Medulla oblongata (tissue), 1 donor: ENCODE data around the gene CLCN7.
"Not testable (repeated sequence)": the region's sequence is repeated elsewhere in the genome, so short reads cannot be mapped to it uniquely, and the experiment has no call there.

Experiments used
- DNase-seq: peaks from one replicate; pipeline ENCODE4 v3.0.0-alpha.2; 2015; ENCODE audit errors: extremely low spot score

CLCN7 gene

DNA sequence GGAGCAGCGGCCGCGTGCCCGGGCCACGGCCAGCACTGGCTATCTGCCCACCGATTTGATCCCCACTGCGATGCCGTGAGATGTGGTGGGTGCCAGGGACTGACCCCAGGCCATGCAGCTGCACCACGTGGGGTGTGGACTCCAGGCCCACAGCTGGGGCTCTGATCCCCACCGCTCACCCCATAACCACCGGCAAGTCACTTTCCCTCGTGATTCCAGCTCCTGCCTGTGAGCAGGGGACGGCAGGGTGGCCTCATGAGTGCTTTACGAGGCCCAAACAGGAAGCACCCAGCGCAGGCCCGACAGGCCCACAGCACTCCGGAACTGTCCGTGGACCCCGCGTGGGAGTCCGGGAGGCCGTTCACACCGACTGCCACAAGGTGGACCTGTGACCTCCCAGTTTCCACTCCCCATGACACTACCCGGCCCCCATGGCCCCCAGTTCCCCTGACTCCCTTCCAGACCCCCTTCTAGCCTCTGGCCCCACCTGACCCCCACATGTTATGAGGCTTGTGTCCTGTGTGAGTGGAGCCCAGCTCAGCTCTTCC lies 13.3 kb upstream of the CLCN7 start:
- DNase-seq: no peak

DNA sequence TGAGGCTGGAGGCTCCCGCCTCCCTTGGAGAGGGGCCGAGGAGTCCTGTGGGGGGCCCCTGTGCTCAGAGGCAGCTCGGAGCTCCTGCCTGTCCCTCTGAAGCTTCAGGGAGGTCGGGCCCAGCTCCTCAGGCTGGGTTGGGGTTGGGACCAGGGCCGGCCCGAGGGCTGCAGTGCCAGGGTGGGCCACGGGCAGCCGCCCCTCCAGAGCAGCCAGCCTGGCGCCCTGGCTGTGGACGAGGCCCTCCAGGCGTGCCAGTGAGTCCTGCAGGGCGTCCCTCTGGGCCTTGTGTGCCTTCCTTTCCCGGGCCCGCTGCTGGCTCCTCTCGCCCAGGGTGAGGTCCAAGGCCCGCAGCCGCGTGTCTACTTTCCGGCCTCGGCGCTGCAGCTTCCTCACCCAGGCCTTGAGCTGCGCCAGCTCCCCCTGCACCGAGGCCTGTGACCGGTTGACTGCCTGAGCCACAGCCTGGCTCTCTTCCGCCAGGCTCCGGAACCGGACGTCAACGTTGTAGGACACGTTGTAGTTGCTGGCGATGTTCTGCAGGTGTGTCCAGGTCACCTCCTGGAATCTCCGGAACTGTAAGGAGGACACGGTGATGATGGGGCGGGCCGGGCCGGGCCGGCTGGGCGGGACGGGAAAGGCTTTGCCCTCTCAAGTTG lies 12.7 kb upstream of the CLCN7 start:
- no peak for DNase-seq

DNA sequence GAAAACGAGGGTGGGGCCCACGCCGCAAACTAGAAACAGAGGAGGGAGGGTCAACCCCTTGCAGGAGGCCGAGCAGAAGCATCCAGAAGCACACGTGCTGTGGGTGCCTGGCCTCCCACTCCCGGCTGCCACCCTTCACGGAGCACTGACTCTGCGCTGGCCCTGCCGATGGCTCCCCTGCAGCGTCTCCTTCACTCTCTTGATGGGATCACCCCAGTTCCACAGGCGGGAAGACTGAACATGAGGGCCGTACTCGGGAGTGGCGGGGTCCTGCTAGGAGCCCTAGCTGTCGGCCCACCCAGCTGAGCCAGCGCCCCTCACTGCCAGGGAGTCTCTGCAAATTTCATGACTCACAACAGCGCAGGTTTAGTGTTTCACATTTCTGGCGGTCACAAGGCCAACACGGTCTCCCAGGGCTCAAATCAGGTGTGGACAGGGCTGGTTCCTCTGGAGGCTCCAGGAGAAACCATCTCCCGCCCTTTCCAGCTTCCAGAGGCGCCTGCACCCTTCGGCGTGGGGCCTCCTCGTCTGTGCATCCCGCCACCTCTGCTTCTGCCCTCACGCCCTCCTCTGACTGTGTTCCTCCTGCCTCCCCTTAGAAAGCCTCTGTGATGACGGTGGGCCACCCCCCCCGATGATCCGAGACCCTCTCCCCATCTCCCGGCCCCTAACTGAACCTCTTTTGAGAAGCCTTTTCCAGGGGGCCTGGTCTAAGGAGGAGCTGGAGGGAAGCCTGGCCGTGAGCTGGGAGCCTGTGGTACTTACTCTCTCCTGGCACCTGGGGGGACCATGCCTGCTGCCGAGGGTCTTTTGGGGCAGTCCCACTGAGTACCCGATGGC lies 11.9 kb upstream of the CLCN7 start:
- no peak for DNase-seq

DNA sequence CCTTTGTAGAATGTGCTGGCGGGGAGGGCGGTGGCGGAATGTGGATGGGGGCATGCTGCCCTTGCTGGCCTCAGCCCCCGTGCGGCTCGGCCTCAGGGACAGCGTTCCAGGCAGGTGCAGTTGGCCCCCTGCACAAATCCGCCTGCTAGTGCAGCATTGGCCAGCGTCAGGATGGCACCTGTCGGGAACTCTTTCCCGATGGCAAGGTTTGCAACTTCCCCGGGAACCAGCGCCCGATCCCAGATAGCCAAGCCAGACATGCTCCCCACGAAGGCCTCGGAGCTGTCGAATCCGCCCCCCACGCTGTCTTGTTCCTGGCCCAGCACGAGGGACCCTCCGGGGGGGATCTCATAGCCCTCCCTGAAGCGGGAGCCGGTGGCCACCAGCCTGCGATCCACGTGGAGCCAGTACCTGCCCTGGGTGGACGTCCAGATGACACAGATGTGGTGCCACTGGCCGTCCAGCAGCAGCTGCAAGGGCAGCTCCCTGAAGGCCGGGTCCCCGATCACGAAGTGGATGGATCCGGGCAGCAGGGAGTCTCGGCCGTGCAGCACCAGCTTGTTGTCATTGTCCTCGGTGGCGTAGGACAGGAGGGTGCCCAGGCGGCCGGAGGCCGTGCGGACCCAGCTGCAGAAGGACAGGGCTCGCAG lies 11.1 kb upstream of the CLCN7 start:
- no peak for DNase-seq

DNA sequence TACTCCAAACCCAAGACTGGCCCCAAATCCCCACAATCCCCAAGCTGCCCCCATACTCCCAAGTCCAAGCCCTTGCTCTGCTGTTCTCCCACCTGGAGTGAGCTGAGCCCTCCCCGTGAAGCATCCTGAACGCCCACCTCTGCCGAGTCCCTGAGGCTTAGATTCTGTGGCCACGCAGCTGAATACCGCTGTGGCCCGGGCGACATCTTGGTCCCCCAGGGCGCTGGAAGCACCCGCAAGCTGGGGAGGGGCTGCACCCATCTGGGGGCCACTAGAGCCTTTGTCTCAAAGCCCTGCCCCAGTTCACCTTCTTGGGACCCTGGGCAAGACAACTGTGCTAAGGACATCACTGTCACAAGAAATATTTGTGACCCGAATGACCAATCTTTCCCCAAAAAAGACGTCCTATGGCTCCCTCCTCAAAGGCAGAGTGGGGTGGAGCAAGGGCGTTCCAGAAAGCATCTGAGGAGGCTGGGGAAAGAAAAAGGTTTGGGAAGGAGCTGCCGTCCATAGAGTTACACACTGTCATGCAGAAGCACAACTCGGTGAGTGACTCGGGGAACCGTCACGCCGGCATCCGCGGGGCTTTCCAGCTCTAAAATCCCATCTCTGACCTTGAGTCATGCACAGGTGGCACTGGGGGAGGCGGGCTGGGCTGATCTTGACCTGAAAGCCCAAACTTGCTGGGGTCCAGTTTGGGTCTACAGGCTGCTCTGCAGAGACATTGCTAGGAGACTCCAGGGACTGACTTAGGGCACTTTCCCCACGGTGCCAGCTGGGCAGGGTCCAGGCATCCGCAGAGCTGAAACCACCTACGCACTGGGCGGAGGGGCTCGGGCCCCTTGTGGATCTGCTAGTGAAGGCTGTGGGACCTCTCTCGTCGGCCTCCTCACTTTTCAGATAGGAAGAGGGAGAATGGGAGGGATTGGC lies 7.3 kb upstream of the CLCN7 start:
- no peak for DNase-seq

DNA sequence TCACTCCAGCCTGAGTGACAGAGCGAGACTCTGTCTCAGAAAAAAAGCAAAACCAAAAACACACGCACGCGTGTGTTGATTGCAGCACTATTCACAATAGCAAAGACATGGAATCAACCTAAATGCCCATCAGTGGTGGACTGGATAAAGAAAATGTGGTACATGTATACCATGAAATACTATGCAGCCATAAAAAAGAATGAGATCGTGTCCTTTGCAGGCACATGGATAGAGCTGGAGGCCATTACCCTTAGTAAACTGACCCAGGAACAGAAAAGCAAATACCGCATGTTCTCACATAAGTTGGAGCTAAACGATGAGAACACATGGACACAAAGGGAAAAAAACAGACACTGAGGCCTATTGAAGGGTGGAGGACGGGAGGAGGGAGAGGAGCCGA lies 4.1 kb upstream of the CLCN7 start:
- not testable (repeated sequence) for DNase-seq

DNA sequence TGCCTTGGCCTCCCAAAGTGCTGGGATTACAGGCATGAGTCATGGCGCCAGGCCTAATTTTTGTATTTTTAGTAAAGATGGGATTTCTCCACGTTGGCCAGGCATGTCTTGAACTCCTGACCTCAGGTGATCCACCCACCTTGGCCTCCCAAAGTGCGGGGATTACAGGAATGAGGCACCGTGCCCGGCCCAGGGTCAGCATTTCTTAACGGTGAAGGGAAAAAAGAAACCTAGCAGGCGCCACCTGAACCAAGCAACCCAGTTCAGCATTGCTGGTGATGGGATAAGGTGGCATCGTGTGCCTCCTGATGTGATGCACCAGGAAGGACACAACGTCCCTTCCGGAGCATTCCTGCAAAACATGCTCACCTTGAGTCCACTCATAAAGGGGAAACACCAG lies 2.2 kb upstream of the CLCN7 start:
- DNase-seq: no peak

DNA sequence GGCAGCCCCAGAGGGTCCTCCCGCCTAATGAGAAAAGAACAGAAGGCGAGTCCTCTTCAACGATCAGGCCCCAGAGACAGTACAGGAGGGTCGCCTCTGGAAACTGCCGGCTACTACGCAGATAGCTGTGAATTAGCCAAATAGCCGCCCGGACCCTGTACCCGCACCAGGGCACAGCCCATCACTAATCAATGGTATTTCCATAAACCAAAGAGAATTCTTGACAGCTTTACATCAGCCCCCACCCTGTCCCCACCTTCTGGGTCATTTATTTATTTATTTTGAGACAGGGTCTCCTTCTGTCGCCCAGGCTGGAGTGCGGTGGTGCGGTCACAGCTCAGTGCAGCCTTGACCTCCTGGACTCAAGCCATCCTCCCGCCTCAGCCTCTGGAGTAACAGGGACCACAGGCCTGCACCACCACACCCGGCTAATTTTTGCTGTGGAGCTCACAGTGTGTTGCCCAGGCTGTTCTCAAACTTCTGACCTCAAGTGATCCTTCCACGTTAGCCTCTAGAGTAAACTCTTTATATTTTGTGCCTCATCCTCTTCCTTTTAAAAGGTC lies 805 bp upstream of the CLCN7 start:
- no peak for DNase-seq

DNA sequence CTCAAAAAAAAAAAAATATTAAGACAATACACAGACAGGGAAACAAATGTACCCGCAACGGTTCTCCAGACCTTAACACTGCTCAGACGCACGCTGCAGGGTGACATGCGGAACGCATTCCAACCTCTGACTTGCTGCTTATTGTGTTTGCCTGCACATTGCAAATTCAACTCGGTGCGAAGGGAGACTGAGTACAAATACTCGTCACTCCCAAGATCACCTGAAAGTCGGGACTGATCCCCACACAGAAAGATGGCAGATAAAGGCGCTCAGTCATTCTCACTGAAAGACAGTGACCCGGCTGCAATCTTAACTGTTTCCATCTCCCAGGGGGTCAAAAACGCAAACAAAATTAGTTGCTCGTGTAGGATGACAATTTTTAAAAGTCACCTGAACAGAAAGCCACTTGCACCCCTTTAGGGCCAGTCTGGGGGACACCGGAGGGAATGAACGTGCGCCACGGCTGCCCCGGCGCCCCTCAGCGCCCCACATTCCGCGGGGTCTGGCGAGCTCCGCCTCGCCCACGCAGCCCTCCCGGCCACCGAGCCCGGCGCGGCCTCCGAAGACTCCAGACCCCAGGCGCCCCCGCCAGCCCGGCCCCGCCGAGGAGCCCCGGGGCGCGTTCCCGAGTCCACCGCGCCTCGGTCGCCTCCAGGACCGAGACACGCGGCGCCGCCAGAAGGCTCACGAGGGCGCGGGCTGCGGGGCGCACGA lies 589 bp downstream of the CLCN7 start:
- no peak for DNase-seq

DNA sequence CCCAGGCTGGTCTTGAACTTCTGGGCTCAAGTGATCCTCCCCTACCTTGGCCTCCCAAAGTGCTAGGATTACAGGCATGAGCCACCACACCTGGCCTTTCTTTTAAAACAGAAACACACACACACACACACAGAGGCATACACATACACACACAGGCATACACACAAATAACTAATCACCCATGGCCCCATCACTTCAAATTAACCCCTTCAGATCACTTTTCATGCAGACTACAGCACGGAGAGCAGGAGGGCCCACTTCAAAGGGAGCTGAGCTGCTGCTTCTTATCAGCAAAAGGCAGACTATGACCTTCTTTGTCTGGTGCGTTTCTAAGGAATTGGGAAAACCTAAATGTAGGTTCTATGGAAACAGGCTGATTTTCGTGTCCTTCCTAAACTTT lies 1.9 kb downstream of the CLCN7 start:
- DNase-seq: no peak

DNA sequence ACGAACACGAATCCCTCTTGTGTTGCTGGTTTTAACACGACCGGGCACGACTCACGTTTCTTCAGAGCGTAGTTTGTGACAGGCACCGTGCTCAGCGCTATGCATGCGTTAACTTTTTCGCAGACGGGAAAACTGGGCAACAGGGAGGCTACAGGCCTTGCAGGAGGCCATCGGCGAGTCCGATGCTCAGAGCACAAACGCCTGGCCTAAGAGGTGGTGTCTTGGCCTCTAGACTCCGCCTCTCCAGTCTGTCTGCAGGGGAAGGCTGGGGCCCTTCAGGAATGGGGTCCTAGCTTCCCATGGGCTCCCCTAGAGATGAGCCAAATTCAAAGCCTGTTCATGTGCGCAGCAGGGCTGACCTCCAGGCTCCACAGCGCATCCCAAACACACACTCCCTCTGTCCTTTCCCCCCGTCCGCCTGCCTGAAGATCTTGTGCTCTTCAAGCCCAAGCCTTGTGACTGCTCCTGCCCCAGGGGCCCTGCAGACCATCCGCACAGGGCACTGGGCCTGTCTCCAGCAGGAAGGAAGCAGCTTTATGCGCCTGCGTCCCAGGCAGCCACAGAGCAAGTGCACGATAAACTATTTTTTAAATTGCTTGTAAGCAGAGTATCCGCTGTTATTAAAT lies 3.1 kb downstream of the CLCN7 start:
- DNase-seq: no peak

DNA sequence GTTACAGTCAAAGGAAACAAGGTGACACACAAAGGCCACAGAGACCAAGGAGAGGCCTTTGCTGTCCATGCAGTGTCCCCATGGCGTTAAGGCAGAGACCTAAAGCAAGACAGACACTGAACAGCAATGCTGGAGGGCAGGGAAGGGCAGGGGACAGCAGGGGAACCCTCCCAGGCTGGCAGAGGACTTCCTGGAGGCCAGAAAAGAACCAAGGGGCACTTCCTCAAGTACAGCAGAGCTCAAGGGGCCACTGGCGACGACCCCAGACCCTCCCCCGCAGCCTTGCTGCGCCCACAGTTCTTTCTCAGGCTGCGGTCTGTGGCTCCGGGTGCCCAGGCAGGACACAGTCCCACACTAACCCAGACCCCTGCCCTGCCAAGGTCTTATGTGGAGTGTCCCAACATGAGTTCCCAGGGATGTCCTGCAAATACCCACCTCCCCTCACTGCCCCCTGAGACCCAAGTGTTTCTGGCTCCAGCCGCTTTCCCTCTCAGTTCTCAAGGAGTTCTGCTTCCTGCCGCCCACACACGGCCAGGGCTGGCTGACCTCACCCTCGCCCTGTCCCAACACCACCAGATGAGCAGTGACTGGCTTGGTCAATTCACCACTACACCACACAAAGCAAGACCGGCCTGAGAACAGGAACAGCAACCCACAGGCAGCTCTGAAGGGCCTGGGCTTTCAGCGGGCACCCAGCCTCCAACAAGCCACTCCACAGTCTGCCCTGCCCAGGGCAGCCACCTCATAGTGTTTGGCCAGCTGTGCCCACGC lies 4.2 kb downstream of the CLCN7 start:
- no peak for DNase-seq

DNA sequence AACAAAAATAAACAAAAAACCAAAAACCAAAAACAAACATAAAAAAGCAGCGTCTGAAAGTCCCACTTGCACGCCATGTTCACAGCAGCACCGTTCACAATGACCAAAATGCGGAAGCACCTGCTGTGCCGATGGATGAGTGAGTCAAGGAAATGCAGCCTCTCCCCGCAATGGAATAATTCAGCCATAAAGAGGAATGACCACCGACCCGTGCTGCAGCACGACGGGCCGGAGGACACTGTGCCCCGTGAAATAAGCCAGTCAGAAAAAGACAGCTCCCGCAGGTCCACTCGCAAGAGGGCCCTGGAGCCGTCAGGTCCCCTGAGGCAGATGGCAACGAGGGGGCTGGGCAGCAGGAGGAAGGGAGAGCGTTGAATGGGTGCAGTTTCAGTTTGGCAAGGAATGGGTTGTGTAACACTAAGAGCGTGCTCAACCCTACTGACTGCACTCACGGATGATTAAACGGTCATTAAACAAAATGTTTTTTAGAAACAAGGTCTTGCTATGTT lies 5.1 kb downstream of the CLCN7 start:
- no peak for DNase-seq

DNA sequence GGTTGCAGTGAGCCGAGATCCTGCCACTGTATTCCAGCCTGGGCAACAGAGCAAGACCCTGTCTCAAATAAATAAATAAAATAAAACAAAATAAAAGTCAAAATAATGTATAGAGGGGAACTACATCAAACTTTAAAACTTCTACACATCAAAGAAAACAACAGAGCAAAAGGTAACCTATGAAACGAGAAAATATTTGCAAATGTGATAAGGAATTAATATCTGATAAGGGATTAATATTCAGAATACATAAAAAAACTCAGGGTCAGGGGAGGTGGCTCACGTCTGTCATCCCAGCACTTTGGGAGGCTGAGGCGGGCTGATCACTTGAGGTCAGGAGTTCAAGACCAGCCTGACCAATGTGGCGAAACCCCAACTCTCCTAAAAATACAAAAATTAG lies 5.7 kb downstream of the CLCN7 start:
- DNase-seq: not testable (repeated sequence)

DNA sequence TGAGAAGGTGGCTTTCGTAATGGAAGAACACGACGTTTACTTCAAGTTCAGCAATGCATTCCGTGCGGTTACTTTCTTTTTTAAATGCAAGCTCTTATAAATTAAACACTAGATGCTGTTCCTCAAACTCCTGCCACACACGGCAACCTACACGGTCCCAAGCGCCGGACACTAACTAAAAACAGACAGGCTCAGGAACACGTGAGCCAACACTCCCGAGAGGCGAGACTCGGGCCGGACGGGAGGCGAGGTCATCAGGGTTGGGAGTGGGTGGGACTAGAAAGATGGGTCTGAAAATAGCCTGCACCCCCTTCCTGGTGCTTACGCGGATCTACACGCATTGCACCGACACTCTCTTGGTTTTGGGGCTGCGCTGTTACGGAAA lies 6.4 kb downstream of the CLCN7 start:
- DNase-seq: no peak

DNA sequence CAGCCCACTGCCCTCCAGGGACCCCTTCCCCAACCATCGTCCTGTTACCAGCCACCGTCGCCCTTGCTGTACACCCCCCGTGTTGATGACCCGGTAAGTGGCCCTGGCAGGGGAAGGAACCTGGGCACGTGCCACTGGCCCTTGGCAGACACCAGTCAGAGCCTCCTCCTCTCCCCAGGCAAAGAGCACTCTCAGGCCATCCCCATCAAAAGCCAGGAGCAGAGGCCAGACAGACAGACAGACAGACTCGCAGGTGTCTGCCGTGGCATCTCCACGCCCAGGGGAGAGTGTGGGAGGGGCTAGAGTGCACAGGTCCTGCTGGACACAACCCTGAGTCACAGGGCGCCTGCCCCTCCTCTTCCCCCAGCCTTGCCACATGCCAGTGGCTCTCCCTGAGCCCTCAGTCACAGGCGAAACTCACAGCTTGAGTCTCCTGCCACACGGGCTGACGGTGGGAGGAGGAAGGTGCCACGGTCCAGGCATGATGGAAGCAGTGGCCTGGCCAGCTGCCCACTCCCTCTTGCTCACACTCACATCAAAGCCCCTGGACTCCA lies 7.8 kb downstream of the CLCN7 start:
- DNase-seq: no peak

DNA sequence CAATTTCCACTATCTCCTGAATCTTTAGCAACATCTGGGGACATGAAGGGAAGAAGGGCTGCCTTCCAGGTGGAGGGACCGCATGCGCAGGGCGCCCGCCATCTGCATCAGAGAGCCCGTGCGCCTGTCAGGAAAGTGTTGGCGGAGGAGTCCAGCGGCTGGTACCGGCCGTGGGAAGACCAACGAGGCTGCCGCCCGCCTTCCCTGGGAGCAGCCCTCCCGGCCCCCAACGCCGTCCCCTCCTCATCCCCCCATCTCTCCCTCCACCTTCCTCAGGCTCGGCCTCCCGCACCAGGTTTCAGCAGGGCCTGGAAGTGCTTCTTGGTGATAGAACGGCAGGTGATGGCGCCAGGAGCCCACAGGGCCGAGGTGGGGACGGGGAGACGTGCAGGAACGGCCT lies 8.8 kb downstream of the CLCN7 start:
- no peak for DNase-seq

DNA sequence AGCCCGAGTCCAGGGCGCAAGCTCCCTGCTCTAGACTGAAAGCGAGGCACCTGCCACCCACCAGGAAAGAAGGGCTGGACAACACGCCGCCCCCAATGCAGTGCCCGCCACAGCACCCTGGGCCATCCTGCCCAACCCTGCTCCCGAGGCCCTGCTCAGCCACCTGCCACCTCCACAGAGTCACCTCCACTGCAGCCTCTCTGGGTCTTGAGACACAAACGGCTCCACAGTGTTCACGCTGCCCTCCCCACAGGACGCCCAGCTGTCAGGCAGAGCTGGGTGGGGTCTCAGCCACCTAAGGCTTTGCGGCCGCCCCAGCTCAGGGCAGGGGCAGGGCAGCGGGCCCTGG lies 9.3 kb downstream of the CLCN7 start:
- no peak for DNase-seq
